HEK293T (cell line): Measurements from ENCODE around the gene MACROH2A1.

Experiments
- ARNT ChIP-seq: fragments of 450-650 bp; IDR thresholded peaks from 2 replicates; pipeline ENCODE4 v1.6.1; 2017; ENCODE audit warnings: mild to moderate bottlenecking
- ELF4 ChIP-seq: fragments of 450-650 bp; IDR thresholded peaks from 2 replicates; pipeline ENCODE4 v1.6.1; 2017; ENCODE audit warnings: antibody characterized with exemption
- FOXA1 ChIP-seq: fragments of 450-650 bp; IDR thresholded peaks from 2 replicates; pipeline ENCODE4 v1.6.1; 2016; ENCODE audit warnings: mild to moderate bottlenecking
- FOXK2 ChIP-seq: fragments of 450-650 bp; IDR thresholded peaks from 2 replicates; pipeline ENCODE4 v1.6.1; 2016; ENCODE audit warnings: mild to moderate bottlenecking
- FOXM1 ChIP-seq: fragments of 450-650 bp; IDR thresholded peaks from 2 replicates; pipeline ENCODE4 v1.6.1; 2017; ENCODE audit warnings: mild to moderate bottlenecking, borderline replicate concordance
- HDGF ChIP-seq: fragments of 450-650 bp; IDR thresholded peaks from 2 replicates; pipeline ENCODE4 v1.6.1; 2017; ENCODE audit warnings: antibody characterized with exemption, borderline replicate concordance
- LEF1 ChIP-seq: fragments of 450-650 bp; IDR thresholded peaks from 2 replicates; pipeline ENCODE4 v1.6.1; 2017; ENCODE audit warnings: mild to moderate bottlenecking, borderline replicate concordance
- SP1 ChIP-seq: fragments of 450-650 bp; IDR thresholded peaks from 2 replicates; pipeline ENCODE4 v1.6.1; 2017
- SUZ12 ChIP-seq: fragments of 450-650 bp; IDR thresholded peaks from 2 replicates; pipeline ENCODE4 v1.6.1; 2016; ENCODE audit warnings: mild to moderate bottlenecking
- TARDBP ChIP-seq: fragments of 450-650 bp; IDR thresholded peaks from 2 replicates; pipeline ENCODE4 v1.6.1; 2016

- TF ChIP-seq SP1 = no peak
- no peak for TF ChIP-seq FOXM1
- TF ChIP-seq HDGF = no peak
- TF ChIP-seq ARNT = no peak
- TF ChIP-seq FOXA1 = no peak
- no peak for TF ChIP-seq ELF4
- TF ChIP-seq TARDBP = no peak
- no peak for TF ChIP-seq SUZ12
- no peak for TF ChIP-seq FOXK2
- no peak for TF ChIP-seq LEF1
Measured at GRCh38 chr5:135443161-135443960, 44.3 kb upstream of the MACROH2A1 start.
